Measurements from ENCODE around the gene IL17B. TPM values are rescaled to one million over a fixed set of nuclear protein-coding genes. Genes with fewer than 3 reads are reported as not detected.
A peak's percentile ranks its signal among the peaks of the same experiment; 100 is the strongest.

Gene IL17B
- total and polyA plus RNA-seq, 2 experiments from 2014 or later = not detected

DNA sequence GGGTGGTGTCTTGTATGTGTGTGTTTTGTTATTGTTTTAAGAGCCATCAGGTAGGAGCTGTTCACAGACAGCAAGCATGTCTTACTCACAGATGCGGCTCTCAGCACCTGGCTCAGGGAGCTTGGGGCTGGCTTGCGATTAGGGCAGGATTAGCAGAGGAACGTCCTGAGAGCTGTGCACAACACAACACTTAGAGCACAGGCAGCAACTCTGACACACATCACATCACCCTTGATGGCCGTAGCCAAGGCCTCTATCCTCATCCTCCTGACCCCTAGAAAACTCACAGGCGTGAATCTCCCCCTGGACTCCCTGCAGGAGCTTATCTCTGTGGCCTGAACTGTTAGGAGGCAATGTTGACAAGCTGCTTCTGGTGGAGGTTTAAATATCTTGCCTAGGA lies 7.1 kb upstream of the IL17B start:
- Mint-ChIP-seq H3K27me3 (ENCODE audit: insufficient read depth, low read depth, poor library complexity) (peaks cover 7% of the 10 kb centered on the region), H3K4me3 (no peak overlapping the region), H3K9me3 (no peaks in the 10 kb centered on the region), H3K27ac (peak overlapping the region; percentile 5; the same call in 1 of the 2 replicates), H3K4me1 (peaks cover 9% of the 10 kb centered on the region), H3K36me3 (ENCODE audit: low read depth) (no peaks in the 10 kb centered on the region)
- Histone ChIP-seq H3K79me2 (replicated peaks; ENCODE audit: insufficient read depth) (no peaks in the 10 kb centered on the region), H2AFZ (peak overlapping the region; percentile 78; the same call in 1 of the 2 replicates), H3K36me3 (ENCODE audit: insufficient read depth) (no peaks in the 10 kb centered on the region), H3K4me3 (no peak overlapping the region), H3K4me2 (no peak overlapping the region), H3K27me3 (ENCODE audit: insufficient read depth) (no peaks in the 10 kb centered on the region), H3F3A (replicated peaks; ENCODE audit: low read depth) (no peaks in the 10 kb centered on the region), H3K4me1 (ENCODE audit: insufficient read depth) (no peaks in the 10 kb centered on the region), H3K9me2 (ENCODE audit: insufficient read depth) (no peaks in the 10 kb centered on the region), H4K20me1 (replicated peaks; ENCODE audit: insufficient read depth) (no peaks in the 10 kb centered on the region), H3K27ac (ENCODE audit: low read depth) (no peak overlapping the region)
- TF ChIP-seq POLR2AphosphoS5 (IDR thresholded peaks at IDR 0.05; ENCODE audit: low read depth) = no peak
- TF ChIP-seq EZH2phosphoT487 (IDR thresholded peaks at IDR 0.05; ENCODE audit: unreplicated experiment) = no peak
- TF ChIP-seq ZNF114 (CRISPR knock-in tag; IDR thresholded peaks at IDR 0.05) = no peak
- no peak for TF ChIP-seq CREB1 (CRISPR knock-in tag; IDR thresholded peaks at IDR 0.05; ENCODE audit: low read depth)
- TF ChIP-seq, protein P1, sequence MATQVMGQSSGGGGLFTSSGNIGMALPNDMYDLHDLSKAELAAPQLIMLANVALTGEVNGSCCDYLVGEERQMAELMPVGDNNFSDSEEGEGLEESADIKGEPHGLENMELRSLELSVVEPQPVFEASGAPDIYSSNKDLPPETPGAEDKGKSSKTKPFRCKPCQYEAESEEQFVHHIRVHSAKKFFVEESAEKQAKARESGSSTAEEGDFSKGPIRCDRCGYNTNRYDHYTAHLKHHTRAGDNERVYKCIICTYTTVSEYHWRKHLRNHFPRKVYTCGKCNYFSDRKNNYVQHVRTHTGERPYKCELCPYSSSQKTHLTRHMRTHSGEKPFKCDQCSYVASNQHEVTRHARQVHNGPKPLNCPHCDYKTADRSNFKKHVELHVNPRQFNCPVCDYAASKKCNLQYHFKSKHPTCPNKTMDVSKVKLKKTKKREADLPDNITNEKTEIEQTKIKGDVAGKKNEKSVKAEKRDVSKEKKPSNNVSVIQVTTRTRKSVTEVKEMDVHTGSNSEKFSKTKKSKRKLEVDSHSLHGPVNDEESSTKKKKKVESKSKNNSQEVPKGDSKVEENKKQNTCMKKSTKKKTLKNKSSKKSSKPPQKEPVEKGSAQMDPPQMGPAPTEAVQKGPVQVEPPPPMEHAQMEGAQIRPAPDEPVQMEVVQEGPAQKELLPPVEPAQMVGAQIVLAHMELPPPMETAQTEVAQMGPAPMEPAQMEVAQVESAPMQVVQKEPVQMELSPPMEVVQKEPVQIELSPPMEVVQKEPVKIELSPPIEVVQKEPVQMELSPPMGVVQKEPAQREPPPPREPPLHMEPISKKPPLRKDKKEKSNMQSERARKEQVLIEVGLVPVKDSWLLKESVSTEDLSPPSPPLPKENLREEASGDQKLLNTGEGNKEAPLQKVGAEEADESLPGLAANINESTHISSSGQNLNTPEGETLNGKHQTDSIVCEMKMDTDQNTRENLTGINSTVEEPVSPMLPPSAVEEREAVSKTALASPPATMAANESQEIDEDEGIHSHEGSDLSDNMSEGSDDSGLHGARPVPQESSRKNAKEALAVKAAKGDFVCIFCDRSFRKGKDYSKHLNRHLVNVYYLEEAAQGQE (IDR thresholded peaks at IDR 0.05; ENCODE audit: unreplicated experiment) = no peak
- TF ChIP-seq, protein P2, sequence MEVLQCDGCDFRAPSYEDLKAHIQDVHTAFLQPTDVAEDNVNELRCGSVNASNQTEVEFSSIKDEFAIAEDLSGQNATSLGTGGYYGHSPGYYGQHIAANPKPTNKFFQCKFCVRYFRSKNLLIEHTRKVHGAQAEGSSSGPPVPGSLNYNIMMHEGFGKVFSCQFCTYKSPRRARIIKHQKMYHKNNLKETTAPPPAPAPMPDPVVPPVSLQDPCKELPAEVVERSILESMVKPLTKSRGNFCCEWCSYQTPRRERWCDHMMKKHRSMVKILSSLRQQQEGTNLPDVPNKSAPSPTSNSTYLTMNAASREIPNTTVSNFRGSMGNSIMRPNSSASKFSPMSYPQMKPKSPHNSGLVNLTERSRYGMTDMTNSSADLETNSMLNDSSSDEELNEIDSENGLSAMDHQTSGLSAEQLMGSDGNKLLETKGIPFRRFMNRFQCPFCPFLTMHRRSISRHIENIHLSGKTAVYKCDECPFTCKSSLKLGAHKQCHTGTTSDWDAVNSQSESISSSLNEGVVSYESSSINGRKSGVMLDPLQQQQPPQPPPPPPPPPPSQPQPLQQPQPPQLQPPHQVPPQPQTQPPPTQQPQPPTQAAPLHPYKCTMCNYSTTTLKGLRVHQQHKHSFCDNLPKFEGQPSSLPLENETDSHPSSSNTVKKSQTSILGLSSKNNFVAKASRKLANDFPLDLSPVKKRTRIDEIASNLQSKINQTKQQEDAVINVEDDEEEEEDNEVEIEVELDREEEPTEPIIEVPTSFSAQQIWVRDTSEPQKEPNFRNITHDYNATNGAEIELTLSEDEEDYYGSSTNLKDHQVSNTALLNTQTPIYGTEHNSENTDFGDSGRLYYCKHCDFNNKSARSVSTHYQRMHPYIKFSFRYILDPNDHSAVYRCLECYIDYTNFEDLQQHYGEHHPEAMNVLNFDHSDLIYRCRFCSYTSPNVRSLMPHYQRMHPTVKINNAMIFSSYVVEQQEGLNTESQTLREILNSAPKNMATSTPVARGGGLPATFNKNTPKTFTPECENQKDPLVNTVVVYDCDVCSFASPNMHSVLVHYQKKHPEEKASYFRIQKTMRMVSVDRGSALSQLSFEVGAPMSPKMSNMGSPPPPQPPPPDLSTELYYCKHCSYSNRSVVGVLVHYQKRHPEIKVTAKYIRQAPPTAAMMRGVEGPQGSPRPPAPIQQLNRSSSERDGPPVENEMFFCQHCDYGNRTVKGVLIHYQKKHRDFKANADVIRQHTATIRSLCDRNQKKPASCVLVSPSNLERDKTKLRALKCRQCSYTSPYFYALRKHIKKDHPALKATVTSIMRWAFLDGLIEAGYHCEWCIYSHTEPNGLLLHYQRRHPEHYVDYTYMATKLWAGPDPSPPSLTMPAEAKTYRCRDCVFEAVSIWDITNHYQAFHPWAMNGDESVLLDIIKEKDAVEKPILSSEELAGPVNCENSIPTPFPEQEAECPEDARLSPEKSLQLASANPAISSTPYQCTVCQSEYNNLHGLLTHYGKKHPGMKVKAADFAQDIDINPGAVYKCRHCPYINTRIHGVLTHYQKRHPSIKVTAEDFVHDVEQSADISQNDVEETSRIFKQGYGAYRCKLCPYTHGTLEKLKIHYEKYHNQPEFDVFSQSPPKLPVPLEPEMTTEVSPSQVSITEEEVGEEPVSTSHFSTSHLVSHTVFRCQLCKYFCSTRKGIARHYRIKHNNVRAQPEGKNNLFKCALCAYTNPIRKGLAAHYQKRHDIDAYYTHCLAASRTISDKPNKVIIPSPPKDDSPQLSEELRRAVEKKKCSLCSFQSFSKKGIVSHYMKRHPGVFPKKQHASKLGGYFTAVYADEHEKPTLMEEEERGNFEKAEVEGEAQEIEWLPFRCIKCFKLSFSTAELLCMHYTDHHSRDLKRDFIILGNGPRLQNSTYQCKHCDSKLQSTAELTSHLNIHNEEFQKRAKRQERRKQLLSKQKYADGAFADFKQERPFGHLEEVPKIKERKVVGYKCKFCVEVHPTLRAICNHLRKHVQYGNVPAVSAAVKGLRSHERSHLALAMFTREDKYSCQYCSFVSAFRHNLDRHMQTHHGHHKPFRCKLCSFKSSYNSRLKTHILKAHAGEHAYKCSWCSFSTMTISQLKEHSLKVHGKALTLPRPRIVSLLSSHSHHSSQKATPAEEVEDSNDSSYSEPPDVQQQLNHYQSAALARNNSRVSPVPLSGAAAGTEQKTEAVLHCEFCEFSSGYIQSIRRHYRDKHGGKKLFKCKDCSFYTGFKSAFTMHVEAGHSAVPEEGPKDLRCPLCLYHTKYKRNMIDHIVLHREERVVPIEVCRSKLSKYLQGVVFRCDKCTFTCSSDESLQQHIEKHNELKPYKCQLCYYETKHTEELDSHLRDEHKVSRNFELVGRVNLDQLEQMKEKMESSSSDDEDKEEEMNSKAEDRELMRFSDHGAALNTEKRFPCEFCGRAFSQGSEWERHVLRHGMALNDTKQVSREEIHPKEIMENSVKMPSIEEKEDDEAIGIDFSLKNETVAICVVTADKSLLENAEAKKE (CRISPR knock-in tag; IDR thresholded peaks at IDR 0.05) = no peak
- no peak for TF ChIP-seq EZH2 (IDR thresholded peaks at IDR 0.05; ENCODE audit: low read depth, unreplicated experiment)
- TF ChIP-seq, protein P3, sequence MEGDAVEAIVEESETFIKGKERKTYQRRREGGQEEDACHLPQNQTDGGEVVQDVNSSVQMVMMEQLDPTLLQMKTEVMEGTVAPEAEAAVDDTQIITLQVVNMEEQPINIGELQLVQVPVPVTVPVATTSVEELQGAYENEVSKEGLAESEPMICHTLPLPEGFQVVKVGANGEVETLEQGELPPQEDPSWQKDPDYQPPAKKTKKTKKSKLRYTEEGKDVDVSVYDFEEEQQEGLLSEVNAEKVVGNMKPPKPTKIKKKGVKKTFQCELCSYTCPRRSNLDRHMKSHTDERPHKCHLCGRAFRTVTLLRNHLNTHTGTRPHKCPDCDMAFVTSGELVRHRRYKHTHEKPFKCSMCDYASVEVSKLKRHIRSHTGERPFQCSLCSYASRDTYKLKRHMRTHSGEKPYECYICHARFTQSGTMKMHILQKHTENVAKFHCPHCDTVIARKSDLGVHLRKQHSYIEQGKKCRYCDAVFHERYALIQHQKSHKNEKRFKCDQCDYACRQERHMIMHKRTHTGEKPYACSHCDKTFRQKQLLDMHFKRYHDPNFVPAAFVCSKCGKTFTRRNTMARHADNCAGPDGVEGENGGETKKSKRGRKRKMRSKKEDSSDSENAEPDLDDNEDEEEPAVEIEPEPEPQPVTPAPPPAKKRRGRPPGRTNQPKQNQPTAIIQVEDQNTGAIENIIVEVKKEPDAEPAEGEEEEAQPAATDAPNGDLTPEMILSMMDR (conservative IDR thresholded peaks at IDR 0.05; ENCODE audit: low read depth in 2 of 2) = no peak
- TF ChIP-seq NANOG (IDR thresholded peaks at IDR 0.05; ENCODE audit: borderline replicate concordance) = no peak
- TF ChIP-seq ZNF331 (CRISPR knock-in tag; IDR thresholded peaks at IDR 0.05; ENCODE audit: low read depth) = no peak
- TF ChIP-seq JUNB (IDR thresholded peaks at IDR 0.05; ENCODE audit: unreplicated experiment) = no peak
- TF ChIP-seq, protein P4, sequence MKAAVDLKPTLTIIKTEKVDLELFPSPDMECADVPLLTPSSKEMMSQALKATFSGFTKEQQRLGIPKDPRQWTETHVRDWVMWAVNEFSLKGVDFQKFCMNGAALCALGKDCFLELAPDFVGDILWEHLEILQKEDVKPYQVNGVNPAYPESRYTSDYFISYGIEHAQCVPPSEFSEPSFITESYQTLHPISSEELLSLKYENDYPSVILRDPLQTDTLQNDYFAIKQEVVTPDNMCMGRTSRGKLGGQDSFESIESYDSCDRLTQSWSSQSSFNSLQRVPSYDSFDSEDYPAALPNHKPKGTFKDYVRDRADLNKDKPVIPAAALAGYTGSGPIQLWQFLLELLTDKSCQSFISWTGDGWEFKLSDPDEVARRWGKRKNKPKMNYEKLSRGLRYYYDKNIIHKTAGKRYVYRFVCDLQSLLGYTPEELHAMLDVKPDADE (IDR thresholded peaks at IDR 0.05) = no peak
- TF ChIP-seq STAT1 (IDR thresholded peaks at IDR 0.05; ENCODE audit: unreplicated experiment) = no peak
- DNase-seq (ENCODE audit: low spot score) (no peak), ATAC-seq (no peak)

All from GM23338 (cell line).